Peyer's patch (tissue), 4 donors: ENCODE results near the gene HGFAC. TPM values are rescaled to one million over a fixed set of nuclear protein-coding genes. Genes with fewer than 3 reads are reported as not detected.

Source experiments
- DNase-seq, 3 donors: peaks; one replicate each; pipeline ENCODE4 v3.0.0-alpha.2; 2017 to 2019
- H3K27ac ChIP-seq, 4 donors: fragments of 200-600 bp; sonication (generic); one replicate each; pipeline ENCODE4 v1.5.1; 2016 to 2019
- H3K27me3 ChIP-seq, 2 donors: fragments of 200-600 bp; sonication (generic); one replicate each; pipeline ENCODE4 v1.5.1; 2019
- H3K36me3 ChIP-seq, 3 donors: fragments of 200-600 bp; sonication (generic); one replicate each; pipeline ENCODE4 v1.5.1; 2016 to 2019
- H3K4me1 ChIP-seq, 4 donors: fragments of 200-600 bp; sonication (generic); one replicate each; pipeline ENCODE4 v1.5.1; 2016 to 2019
- H3K4me3 ChIP-seq, 4 donors: fragments of 200-600 bp; sonication (generic); 1 replicate in 3 of 4; 2 replicates in 1 of 4; pipeline ENCODE4 v1.5.1; 2016 to 2019; ENCODE audit warnings: mild to moderate bottlenecking in 1 of 4
- H3K9me3 ChIP-seq, 4 donors: fragments of 200-600 bp; sonication (generic); one replicate each; pipeline ENCODE4 v1.5.1; 2016 to 2019; ENCODE audit warnings: mild to moderate bottlenecking in 1 of 4
- CTCF ChIP-seq, 6 experiments: fragments of 450-650 bp in 4 of 6; fragments of 200-600 bp in 2 of 6; sonication (generic) in 1 of 6; IDR thresholded peaks; one replicate each; pipeline ENCODE4 v1.5.1; 2017 to 2019; ENCODE audit warnings: antibody characterized with exemption in 6 of 6, mild to moderate bottlenecking in 3 of 6, moderate library complexity in 1 of 6
- POLR2A ChIP-seq, 2 donors: fragments of 450-650 bp; IDR thresholded peaks; one replicate each; pipeline ENCODE4 v1.5.1; 2017; ENCODE audit warnings: antibody characterized with exemption in 2 of 2, mild to moderate bottlenecking in 2 of 2, moderate library complexity in 2 of 2
- total RNA-seq, 4 donors: library from RNA; depleted of rRNA; stranded (reverse); fragments of >200 nt; gene quantifications; one replicate each; pipeline ENCODE4 v1.1.0, GENCODE V29; 2016

The HGFAC gene
- total RNA-seq, 4 donors from 2014 or later: not detected

DNA sequence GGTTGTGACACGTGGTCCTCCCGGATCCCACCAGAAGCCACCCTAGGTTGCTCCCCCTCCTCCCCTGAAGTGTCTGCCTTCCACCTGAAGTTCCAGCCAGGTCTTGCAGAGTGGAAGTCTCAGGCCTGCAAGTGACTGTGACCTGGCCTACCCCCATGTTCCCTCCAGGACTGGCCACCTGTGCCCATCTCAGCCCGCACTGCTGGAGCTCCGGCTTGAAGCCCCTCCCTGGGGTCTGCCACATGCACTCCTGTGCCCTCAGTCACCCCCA lies 6.1 kb upstream of the HGFAC start:
- no peak for DNase-seq
- no peak overlapping the region for H3K27ac ChIP-seq

DNA sequence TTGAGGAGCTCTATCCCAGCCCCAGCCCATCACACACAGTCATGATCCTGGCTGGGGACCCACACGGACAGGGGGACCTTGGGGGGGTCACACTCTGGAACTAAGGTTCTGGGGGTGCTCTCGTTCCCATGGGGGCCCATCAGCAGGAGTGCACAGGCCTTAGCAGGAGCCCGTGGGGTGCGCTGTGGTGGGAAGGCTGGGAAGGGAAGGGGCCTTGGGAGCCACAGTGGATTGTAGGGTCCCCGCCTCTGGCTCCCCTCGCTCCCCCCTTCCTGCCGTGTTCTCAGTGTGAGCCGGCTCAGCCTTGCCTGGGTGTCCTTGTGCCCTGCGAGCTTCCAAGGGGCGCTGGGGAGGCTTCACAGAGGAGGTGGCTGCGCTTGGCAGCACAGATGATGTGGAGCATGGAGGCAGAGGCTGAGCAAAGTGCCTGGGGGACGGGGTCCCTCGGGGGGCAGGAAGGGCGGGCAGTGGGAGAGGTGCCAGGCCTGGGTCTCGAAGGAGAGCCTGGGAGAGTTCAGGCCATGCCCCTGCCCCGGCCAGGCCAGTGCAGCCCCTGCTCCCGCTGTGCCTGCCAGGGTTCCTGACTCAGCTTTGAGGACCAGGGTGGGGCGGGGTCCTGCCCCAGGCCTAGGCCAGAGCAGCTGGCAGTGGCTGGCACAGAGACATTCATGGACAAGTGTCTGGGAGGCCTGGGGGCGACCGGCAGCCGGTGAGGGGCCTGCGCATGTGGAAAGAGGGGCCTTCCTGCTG lies 5.5 kb upstream of the HGFAC start:
- Histone ChIP-seq H3K4me1 (no peaks in the 10 kb centered on the region), H3K4me3 (no peak overlapping the region), H3K9me3 (no peaks in the 10 kb centered on the region), H3K27ac (no peak overlapping the region), H3K27me3 (no peaks in the 10 kb centered on the region), H3K36me3 (no peaks in the 10 kb centered on the region)
- no peak for TF ChIP-seq POLR2A (IDR thresholded peaks at IDR 0.05)
- TF ChIP-seq CTCF (IDR thresholded peaks at IDR 0.05): no peak
- DNase-seq: no peak

More for the DNA sequence above, 6.1 kb upstream of the HGFAC start:
- H3K9me3 ChIP-seq: no peaks in the 10 kb centered on the region
- H3K4me1 ChIP-seq: no peaks in the 10 kb centered on the region
- no peaks in the 10 kb centered on the region for H3K27me3 ChIP-seq
- TF ChIP-seq CTCF (IDR thresholded peaks at IDR 0.05): no peak
- no peak for TF ChIP-seq POLR2A (IDR thresholded peaks at IDR 0.05)
- H3K36me3 ChIP-seq: no peaks in the 10 kb centered on the region
- no peak overlapping the region for H3K4me3 ChIP-seq

- no peak for TF ChIP-seq CTCF (IDR thresholded peaks at IDR 0.05)
- TF ChIP-seq POLR2A (IDR thresholded peaks at IDR 0.05): no peak
- H3K27ac ChIP-seq: no peak overlapping the region
- no peaks in the 10 kb centered on the region for H3K27me3 ChIP-seq
- DNase-seq: peak in 2 of 3 donors; percentile 64 to 71
- no peaks in the 10 kb centered on the region for H3K36me3 ChIP-seq
- no peaks in the 10 kb centered on the region for H3K9me3 ChIP-seq
- H3K4me1 ChIP-seq: no peaks in the 10 kb centered on the region
- H3K4me3 ChIP-seq: no peak overlapping the region
These were observed 4.8 kb upstream of the HGFAC start for GRCh38 chr4:3436798-3437581.

GRCh38 chr4:3437582-3437936 lies 4.2 kb upstream of the HGFAC start:
- Histone ChIP-seq H3K27me3 (no peaks in the 10 kb centered on the region), H3K9me3 (no peaks in the 10 kb centered on the region), H3K4me1 (no peaks in the 10 kb centered on the region), H3K4me3 (no peak overlapping the region), H3K27ac (no peak overlapping the region), H3K36me3 (no peaks in the 10 kb centered on the region)
- DNase-seq: no peak
- TF ChIP-seq CTCF (IDR thresholded peaks at IDR 0.05): no peak
- TF ChIP-seq POLR2A (IDR thresholded peaks at IDR 0.05): no peak

DNA sequence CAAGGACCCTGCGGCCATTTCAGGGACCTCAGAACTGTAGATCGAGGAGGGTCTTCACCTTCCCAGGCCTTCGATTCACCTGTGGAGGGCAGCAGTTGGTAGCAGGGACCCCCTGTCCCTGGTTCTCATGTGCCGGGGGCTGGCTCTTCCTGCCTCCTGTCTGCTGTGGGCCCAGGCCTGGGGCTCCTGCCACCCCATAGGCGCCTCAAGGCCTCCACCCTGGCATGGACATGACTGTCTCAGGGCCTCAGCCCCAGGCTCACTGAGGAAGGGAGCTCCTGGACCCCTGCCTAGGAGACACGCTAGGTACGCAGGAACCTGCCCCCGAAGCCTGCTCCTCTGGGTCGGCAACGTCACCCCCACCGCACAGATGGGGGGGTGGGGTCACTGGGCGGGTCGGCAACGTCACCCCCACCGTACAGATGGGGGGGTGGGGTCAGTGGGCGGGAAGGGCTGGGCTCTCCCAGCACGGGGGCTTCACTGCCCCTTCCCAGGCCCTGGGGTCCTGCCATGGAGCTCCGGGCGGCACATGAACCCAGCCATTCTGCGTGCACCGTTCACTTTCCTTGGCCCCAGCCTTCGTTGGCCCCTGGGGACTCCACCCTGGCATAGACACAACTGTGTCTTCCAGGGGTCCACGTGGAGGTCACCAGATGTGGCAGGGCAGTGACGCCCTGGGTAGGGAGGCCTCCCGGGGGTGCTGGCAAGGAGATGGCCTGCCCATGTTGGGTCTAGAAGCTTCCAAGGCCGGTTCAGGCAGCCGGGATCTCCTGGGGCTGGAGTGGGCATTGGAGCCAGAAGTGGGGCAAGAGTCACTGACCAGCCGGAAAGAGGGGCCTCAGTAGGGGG lies 3.5 kb upstream of the HGFAC start:
- Histone ChIP-seq H3K9me3 (no peaks in the 10 kb centered on the region), H3K27me3 (no peaks in the 10 kb centered on the region), H3K27ac (no peak overlapping the region), H3K4me3 (no peak overlapping the region), H3K36me3 (no peaks in the 10 kb centered on the region), H3K4me1 (peaks cover 0 to 5% (median under 1%) of the 10 kb centered on the region in 4 donors)
- no peak for DNase-seq
- TF ChIP-seq CTCF (IDR thresholded peaks at IDR 0.05) (no peak), POLR2A (IDR thresholded peaks at IDR 0.05) (no peak)
